Activated CD4-positive, alpha-beta T cell treated with anti-CD3 and anti-CD28 coated beads, Interleukin-2, amount 10 ng/mL, durations not matched to agents 7 days and 5 days (primary cell): Measurements from ENCODE around the gene XPA. TPM values are rescaled to one million over a fixed set of nuclear protein-coding genes. Genes with fewer than 3 reads are reported as not detected.
"Not testable (repeated sequence)": the region's sequence is repeated elsewhere in the genome, so short reads cannot be mapped to it uniquely, and the experiment has no call there.

ENCODE experiments used
- CTCF ChIA-PET: fragments of 350-600 bp; sonication (Branson Sonifier 250); formaldehyde crosslinking; loops from one replicate; lab custom pipeline; 2021; ENCODE audit warnings: antibody characterized with exemption; lab: Charles Lee
- POLR2A ChIA-PET: fragments of 350-600 bp; sonication (Branson Sonifier 250); formaldehyde crosslinking; loops from one replicate; lab custom pipeline; 2021; ENCODE audit warnings: antibody characterized with exemption; lab: Charles Lee
- DNase-seq: peaks from one replicate; pipeline ENCODE4 v3.0.0-alpha.2; 2020
- H3K27ac Mint-ChIP-seq: one replicate; pipeline ENCODE4 v1.8.0; 2021; ENCODE audit warnings: mild to moderate bottlenecking, moderate library complexity, mixed read lengths
- H3K27me3 Mint-ChIP-seq: one replicate; pipeline ENCODE4 v1.8.0; 2021; ENCODE audit warnings: mixed read lengths
- H3K36me3 Mint-ChIP-seq: one replicate; pipeline ENCODE4 v1.8.0; 2021; ENCODE audit warnings: low read depth, mixed read lengths
- H3K4me1 Mint-ChIP-seq: one replicate; pipeline ENCODE4 v1.8.0; 2021; ENCODE audit warnings: mixed read lengths
- H3K4me3 Mint-ChIP-seq: one replicate; pipeline ENCODE4 v1.8.0; 2021; ENCODE audit warnings: mild to moderate bottlenecking, moderate library complexity, mixed read lengths
- H3K9me3 Mint-ChIP-seq: one replicate; pipeline ENCODE4 v1.8.0; 2021; ENCODE audit warnings: mixed read lengths
- total RNA-seq, 2 experiments: library from RNA; stranded (reverse); gene quantifications; one replicate each; pipeline ENCODE4 v1.2.3, GENCODE V29; 2021

The XPA gene
- total RNA-seq, result 10 to 100 TPM; 15.5 to 15.8 TPM

DNA sequence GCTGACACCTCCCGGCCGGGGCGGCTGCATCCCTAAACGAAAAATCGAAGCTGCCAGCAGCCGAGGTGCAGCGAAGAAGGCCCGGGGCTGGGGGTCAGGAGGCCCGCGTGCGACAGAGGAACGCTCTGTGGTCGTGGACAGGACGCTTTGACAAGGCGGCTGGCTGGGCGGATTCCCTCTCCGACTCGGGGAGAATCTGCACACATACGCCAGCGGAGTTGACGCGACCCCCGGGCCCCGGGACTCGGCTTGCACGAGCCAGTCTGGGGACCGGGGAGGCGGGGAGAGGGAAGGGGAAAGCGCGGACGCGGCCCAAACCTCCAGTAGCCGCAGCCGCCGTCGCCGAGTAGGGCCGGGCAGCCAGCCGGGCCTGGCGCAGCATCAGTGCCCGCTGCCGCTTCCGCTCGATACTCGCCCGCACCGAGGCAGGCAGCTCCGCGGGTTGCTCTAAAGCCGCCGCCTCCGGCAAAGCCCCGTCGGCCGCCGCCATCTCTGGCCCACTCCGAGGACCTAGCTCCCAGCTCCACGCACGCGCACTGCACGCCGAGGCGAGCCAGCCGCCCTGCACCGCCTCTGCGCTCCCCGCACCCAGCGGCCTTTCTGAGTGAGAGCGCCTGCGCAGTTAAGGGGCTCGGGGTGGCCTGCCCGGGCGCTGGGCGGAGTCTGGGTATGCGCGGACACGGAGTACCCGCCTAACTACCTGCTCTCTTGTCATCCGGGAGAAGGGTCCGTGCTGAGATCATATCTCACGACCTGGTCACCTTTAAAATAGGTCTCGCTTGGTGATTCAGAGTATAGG is at the start of gene XPA:
XPA (minus strand) TSS at position 538 of the 799 bp plus-strand sequence; CDS start at position 490, 48 bp downstream.
- peak within 1 kb of the TSS; percentile 82 for H3K27ac Mint-ChIP-seq
- DNase-seq, result peak; percentile 97
- POLR2A ChIA-PET, result interaction anchor here (1.0 kb wide), 1 partner anchor 63 kb away, joined by 3 read pairs; the partner anchor contains the start of genes NCBP1 and TSTD2
- H3K9me3 Mint-ChIP-seq, result no peaks in the 10 kb centered on the region
- H3K4me1 Mint-ChIP-seq, result peaks cover 53% of the 10 kb centered on the region
- peaks cover 21% of the 10 kb centered on the region for H3K36me3 Mint-ChIP-seq
- CTCF ChIA-PET, result interaction anchor here (0.6 to 1.7 kb wide), 5 partner anchors 9 to 213 kb away, joined by 3 to 4 read pairs (median 3); no protein-coding TSS in a partner anchor
- H3K4me3 Mint-ChIP-seq, result peak within 1 kb of the TSS; percentile 87
- H3K27me3 Mint-ChIP-seq, result peaks cover 6% of the 10 kb centered on the region

DNA sequence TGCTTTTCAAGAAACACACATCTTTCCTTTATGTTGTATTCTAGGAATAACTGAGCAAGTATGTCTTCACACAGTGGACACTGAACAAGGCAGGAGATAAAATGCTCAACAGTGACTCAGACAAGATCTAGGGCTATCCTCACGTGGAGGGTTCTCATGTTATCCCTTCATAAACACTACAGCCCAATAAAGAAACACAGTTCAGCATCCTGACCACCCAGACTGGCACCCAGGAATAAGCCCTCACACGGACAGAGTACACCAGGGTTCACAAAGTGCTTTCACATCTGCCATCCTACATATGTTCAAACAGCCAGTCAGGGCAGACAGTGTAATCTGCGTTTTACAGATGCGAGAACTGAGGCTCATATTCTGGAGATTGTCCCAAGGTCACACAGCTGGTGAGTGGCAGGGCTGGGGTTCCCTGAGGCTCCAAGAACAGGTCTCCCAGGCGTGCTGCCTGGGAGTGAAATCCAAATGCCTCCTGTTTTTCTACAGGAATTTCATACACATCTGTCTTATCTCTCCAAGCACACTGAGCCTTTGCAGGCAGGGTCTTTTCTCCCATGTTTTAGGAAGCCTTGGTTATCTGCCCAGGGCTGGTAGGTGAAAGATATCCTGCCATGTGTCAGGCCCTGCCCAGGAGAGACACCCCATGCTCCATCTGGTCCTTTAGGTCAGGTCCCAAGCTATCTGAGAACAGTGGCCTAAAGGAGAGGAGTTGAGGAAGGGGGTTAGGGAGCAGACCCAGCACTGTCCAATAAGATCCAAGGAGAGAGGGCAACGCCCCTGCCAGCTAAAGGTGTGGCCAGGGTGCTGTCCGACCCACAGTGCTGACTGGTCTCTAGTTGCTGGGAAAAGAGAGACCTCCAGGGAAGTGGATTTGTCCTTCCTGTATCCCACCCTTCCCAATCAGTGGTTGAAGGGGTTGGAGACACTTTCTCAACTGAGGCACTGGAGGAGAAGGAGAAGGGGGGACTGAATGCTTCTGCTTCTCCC is 47.9 kb upstream of the XPA start:
- no peak for DNase-seq
- H3K9me3 Mint-ChIP-seq, result no peaks in the 10 kb centered on the region
- CTCF ChIA-PET, result no interaction called here
- H3K27me3 Mint-ChIP-seq, result peaks cover 49% of the 10 kb centered on the region
- H3K4me1 Mint-ChIP-seq, result peaks cover 6% of the 10 kb centered on the region
- POLR2A ChIA-PET, result no interaction called here
- no peaks in the 10 kb centered on the region for H3K36me3 Mint-ChIP-seq
- H3K4me3 Mint-ChIP-seq, result no peak overlapping the region
- no peak overlapping the region for H3K27ac Mint-ChIP-seq

DNA sequence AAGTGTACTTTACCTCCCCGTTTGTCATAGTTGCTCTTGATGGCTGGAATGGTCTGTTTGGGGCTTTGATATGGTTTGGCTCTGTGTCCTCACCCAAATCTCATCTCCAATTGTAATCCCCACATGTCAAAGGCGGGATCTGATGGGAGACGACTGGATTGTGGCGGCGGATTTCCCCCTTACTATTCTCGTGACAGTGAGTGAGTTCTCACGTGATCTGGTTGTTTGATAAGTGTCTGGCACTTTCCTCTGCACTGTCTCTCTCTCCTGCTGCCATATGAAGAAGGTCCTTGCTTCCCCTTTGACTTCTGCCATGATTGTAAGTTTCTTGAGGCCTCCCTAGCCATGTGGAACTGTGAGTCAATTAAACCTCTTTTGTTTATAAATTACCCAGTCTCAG is 46.9 kb upstream of the XPA start:
- POLR2A ChIA-PET, H3K4me3 Mint-ChIP-seq, H3K36me3 Mint-ChIP-seq, DNase-seq, H3K4me1 Mint-ChIP-seq, CTCF ChIA-PET, H3K27ac Mint-ChIP-seq, H3K9me3 Mint-ChIP-seq: not testable (repeated sequence)
- peaks cover 54% of the 10 kb centered on the region for H3K27me3 Mint-ChIP-seq

DNA sequence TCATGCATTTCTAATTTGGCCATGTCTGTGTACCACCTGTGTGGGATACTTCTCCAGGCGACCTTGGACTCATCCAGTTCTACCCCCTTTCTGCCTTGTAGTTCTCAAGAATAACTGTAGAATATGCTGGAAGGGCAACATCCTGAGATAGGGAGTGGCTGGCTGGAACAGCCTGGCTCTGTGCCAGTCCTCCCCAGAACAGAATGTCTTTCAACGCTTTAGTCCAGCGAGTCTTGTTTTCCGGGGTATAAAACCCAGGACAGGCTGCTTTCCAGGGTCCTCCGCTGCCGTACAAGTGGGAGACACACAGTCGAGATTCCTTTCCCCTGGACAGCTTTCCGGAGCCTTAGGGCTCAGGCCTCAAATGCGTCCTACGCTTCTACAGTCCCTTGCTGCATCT is 45.4 kb upstream of the XPA start:
- Mint-ChIP-seq H3K4me3 (no peak overlapping the region), H3K4me1 (peaks cover 6% of the 10 kb centered on the region), H3K36me3 (no peaks in the 10 kb centered on the region), H3K27me3 (peaks cover 62% of the 10 kb centered on the region), H3K9me3 (no peaks in the 10 kb centered on the region), H3K27ac (no peak overlapping the region)
- ChIA-PET POLR2A (no interaction called here), CTCF (no interaction called here)
- no peak for DNase-seq

DNA sequence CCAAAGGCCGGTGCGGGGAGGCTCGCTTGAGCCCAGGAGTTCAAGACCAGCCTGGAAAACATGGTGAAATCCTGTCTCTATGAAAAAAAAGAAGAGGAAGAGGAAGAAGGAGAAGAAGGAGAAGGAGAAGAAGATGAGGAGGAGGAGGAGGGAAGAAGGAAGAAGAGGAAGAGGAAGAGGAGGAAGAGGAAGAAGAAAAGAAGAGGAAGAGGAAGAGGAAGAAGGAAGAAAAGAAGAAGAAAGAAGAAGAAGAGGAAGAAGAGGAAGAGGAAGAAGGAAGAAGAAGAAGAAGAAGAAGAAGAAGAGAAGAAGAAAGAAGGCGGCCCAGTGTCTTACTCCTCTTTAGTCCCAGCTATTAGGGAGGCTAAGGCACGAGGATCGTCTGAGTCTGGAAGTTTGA is 44.8 kb upstream of the XPA start:
- H3K27ac Mint-ChIP-seq, result peak overlapping the region; percentile 10
- no peak for DNase-seq
- H3K9me3 Mint-ChIP-seq, result no peaks in the 10 kb centered on the region
- no peak overlapping the region for H3K4me3 Mint-ChIP-seq
- peaks cover 6% of the 10 kb centered on the region for H3K4me1 Mint-ChIP-seq
- ChIA-PET CTCF (no interaction called here), POLR2A (no interaction called here)
- H3K27me3 Mint-ChIP-seq, result peaks cover 60% of the 10 kb centered on the region
- no peaks in the 10 kb centered on the region for H3K36me3 Mint-ChIP-seq

DNA sequence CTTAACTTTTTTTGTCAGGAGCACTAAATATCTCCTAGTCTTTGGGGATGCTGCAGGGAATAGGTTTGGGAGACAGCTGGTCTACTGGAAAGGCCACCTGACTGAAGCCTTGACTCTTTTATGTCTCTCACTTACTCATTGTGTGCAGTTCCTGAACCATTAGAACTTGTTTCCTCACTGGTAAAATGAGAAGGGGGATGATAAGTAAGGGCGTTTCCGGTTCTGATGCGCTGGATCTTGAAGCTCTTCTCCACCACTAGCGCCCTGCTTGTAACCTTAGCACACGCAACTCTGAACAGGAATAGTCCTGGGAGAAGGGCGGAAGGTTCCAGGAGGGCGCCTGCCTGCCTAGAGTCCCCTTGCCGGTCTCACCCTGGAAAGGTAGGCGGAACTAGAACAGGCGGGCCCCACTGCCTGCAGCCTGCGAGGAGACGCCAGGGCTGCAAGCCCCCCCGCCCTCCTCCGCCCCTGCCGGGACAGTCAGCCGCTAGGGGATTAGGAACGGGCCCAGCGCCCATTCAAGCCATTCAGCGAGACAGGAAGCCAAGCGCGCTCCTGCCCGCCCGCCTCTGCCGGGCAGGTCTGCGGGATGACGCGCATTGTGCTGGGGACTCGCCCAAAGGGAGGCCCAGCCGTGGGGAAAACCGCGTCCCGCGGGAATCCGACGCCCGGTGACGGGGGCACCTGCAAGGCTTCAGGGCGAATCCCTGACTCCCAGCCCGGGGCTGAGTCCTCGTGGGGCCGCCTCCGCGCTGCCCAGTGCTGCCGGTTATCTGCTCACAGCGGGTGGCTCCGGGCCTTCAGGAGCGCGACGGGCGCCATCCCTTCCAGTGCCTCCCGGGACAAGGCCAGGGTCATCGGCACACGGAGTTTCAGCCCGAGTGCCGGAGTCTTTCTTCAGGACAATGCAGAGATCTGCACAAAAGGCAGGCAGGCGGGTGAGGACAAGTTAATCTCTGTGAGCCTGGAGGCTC is 44.0 kb upstream of the XPA start:
- Mint-ChIP-seq H3K36me3 (no peaks in the 10 kb centered on the region), H3K4me1 (peaks cover 6% of the 10 kb centered on the region), H3K27me3 (peaks cover 56% of the 10 kb centered on the region), H3K9me3 (no peaks in the 10 kb centered on the region), H3K27ac (no peak overlapping the region), H3K4me3 (no peak overlapping the region)
- DNase-seq, result peak; percentile 34
- ChIA-PET CTCF (interaction anchor here (0.9 kb wide), 1 partner anchor 11 kb away, joined by 3 read pairs; no protein-coding TSS in a partner anchor), POLR2A (interaction anchor here (0.7 kb wide), 1 partner anchor 73 kb away, joined by 3 read pairs; no protein-coding TSS in a partner anchor)

DNA sequence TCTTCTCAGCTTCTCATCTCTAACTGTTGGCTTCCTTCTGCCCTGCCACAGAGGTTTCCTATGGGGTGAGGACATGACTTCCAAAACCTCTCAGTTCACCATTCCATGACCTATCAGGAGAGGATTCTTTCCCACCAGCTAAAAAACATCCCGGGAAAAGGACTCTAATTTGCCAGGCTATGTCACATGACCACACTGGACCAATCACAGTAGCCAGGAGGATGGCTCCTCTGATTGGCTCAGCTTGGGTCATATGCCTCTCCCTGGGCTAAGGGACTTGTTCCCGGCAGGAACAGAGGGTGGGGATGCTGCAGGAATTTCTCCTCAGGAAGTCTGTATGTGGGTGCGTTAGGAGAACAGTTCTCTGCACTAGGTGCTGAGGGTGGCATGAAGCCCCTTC is 40.3 kb upstream of the XPA start:
- Mint-ChIP-seq H3K27ac (no peak overlapping the region), H3K27me3 (peaks cover 30% of the 10 kb centered on the region), H3K36me3 (no peaks in the 10 kb centered on the region), H3K4me3 (no peak overlapping the region), H3K9me3 (no peaks in the 10 kb centered on the region), H3K4me1 (peaks cover 6% of the 10 kb centered on the region)
- CTCF ChIA-PET, result interaction anchor here (0.7 to 2.6 kb wide), 4 partner anchors 8 to 1550 kb away, joined by 3 to 7 read pairs (median 3); no protein-coding TSS in a partner anchor
- POLR2A ChIA-PET, result no interaction called here
- DNase-seq, result no peak

DNA sequence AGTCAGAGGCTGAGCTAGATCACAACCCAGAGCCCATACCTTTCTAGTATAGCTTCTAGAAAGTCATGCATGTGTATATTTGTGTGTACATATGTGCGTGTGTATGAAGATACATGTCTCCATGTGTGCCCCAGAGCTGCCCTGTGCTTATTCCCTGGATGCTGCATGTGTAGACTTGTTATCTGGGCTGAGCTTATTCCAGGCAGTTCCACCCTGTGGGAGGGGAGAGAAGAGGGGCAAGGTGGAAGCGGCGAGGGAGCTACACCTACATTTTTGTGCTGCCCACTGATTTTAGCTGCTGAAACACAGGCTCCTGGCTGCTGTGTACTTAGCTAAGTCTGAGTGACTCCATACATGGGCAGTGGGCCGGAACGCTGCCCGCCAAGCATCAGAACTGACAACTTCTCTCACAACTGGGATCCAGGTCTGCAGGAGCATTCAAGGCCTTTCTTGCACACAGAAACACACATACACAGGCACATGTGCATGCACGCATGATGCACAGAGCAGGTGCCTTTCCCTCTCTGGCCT is 38.0 kb upstream of the XPA start:
- ChIA-PET CTCF (interaction anchor here (1.1 kb wide), 1 partner anchor 166 kb away, joined by 3 read pairs; no protein-coding TSS in a partner anchor), POLR2A (no interaction called here)
- Mint-ChIP-seq H3K4me1 (no peaks in the 10 kb centered on the region), H3K27me3 (peaks cover 17% of the 10 kb centered on the region), H3K4me3 (no peak overlapping the region), H3K27ac (no peak overlapping the region), H3K36me3 (no peaks in the 10 kb centered on the region), H3K9me3 (no peaks in the 10 kb centered on the region)
- no peak for DNase-seq

DNA sequence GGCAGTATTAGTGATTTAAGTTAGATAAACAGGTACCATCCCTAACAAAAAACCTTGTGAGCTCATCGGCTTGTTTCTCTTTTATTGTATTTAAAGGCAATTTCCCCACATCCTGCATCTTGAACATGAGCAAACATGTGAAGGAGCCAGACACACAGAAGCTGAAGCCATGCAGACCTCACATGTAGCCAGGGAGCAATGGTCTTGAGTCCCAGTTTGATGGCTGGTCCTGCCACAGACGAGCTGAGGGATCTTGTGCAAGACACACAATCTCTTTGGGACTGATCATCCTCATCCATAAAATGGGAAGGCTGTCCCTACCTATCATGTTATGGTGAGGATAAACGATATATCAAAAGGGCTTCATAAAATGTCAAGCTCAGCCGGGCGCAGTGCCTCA is 29.6 kb upstream of the XPA start:
- no peaks in the 10 kb centered on the region for H3K9me3 Mint-ChIP-seq
- no peak for DNase-seq
- ChIA-PET POLR2A (no interaction called here), CTCF (no interaction called here)
- no peaks in the 10 kb centered on the region for H3K36me3 Mint-ChIP-seq
- H3K4me1 Mint-ChIP-seq, result no peaks in the 10 kb centered on the region
- peaks cover 36% of the 10 kb centered on the region for H3K27me3 Mint-ChIP-seq
- H3K27ac Mint-ChIP-seq, result no peak overlapping the region
- no peak overlapping the region for H3K4me3 Mint-ChIP-seq

DNA sequence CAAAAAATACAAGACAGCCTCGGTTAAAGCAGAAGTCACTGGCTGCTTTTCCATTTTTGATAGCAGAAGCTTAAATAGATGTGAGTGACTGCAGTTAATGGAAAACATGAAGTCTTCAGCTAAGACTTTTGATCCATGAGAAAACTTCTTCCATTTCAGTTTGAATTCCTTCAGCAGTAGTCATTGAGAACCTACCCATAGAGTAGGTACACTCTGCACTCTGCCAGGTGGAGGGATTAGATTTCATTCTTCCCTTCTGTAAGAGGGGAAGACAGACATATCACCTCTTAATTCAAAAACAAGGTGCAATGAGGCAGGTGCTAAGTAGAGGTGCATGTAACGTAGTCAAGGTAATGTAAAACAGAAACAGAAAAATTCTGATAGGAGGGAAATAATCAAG is 26.7 kb upstream of the XPA start:
- Mint-ChIP-seq H3K36me3 (no peaks in the 10 kb centered on the region), H3K4me1 (no peaks in the 10 kb centered on the region), H3K9me3 (peaks cover 7% of the 10 kb centered on the region), H3K4me3 (no peak overlapping the region), H3K27me3 (peaks cover 43% of the 10 kb centered on the region), H3K27ac (no peak overlapping the region)
- POLR2A ChIA-PET, result no interaction called here
- CTCF ChIA-PET, result interaction anchor here (0.7 kb wide), 1 partner anchor 172 kb away, joined by 3 read pairs; no protein-coding TSS in a partner anchor
- DNase-seq, result no peak

DNA sequence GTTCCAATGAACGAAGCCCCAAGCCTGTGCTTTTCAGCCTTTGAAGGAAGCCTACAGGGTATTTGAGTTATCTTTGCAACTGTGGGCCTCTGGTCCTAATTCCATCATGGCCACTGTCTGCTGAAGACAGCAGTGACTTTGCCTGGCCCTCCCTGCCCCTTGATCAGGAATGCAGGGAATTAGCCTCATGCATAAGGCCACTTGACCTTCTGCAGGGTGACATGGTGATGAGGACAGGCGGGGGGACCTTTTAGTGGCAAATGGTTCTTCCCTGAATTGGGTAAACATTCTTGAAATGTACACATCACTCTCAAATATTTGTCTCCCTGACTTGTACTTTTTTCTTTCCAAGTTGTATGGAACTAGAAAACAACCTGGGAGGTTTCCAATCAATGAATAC is 25.2 kb upstream of the XPA start:
- Mint-ChIP-seq H3K9me3 (peaks cover 7% of the 10 kb centered on the region), H3K4me3 (no peak overlapping the region), H3K27ac (no peak overlapping the region), H3K4me1 (peaks cover under 1% of the 10 kb centered on the region), H3K27me3 (peaks cover 39% of the 10 kb centered on the region), H3K36me3 (no peaks in the 10 kb centered on the region)
- no peak for DNase-seq
- CTCF ChIA-PET, result interaction anchor here (0.6 kb wide), 1 partner anchor 389 kb away, joined by 3 read pairs; no protein-coding TSS in a partner anchor
- POLR2A ChIA-PET, result no interaction called here
